GM10248 (cell line): ENCODE measurements around the gene REEP2.
"Not testable (repeated sequence)": the region's sequence is repeated elsewhere in the genome, so short reads cannot be mapped to it uniquely, and the experiment has no call there.

Source experiments
- CTCF ChIA-PET: fragments of 300-600 bp; sonication (Branson Sonifier 250); formaldehyde crosslinking; extraction: SDS; loops from one replicate; lab custom pipeline; 2021; ENCODE audit warnings: antibody characterized with exemption; lab: Yijun Ruan, JAX
- POLR2A ChIA-PET: fragments of 350-650 bp; sonication (Branson Sonifier 250); formaldehyde crosslinking; extraction: SDS; loops from one replicate; lab custom pipeline; 2020; ENCODE audit warnings: antibody characterized with exemption; lab: Yijun Ruan, JAX
- DNase-seq: peaks from one replicate; pipeline ENCODE4 v3.0.0; 2012; ENCODE audit errors: extremely low spot score
- CTCF ChIP-seq: IDR thresholded peaks from 2 replicates; pipeline ENCODE4 v1.5.1; 2012; ENCODE audit warnings: mild to moderate bottlenecking, low read depth; ENCODE audit errors: extremely low read depth, missing control alignments, control extremely low read depth

REEP2 gene

GRCh38 chr5:138410996-138411640, 27.7 kb upstream of the REEP2 start:
- TF ChIP-seq CTCF: peak; percentile 46
- POLR2A ChIA-PET, DNase-seq: not testable (repeated sequence)
- CTCF ChIA-PET: interaction anchor here (0.8 to 4.1 kb wide), 9 partner anchors 19 to 241 kb away, joined by 3 to 17 read pairs (median 4); partner anchors contain the start of genes KDM3B and KIF20A

GRCh38 chr5:138418444-138418843, 20.4 kb upstream of the REEP2 start:
- POLR2A ChIA-PET: no interaction called here
- DNase-seq: no peak
- CTCF ChIA-PET: no interaction called here
- no peak for TF ChIP-seq CTCF

- ChIA-PET POLR2A (no interaction called here), CTCF (interaction anchor here (1.3 to 2.5 kb wide), 5 partner anchors 10 to 73 kb away, joined by 5 to 10 read pairs (median 6); partner anchors contain the start of genes KDM3B and REEP2)
- no peak for DNase-seq
- TF ChIP-seq CTCF: no peak
Measured at GRCh38 chr5:138425079-138425478, 13.8 kb upstream of the REEP2 start.

- POLR2A ChIA-PET: no interaction called here
- DNase-seq: no peak
Measured at GRCh38 chr5:138435943-138436342, 2.9 kb upstream of the REEP2 start.

GRCh38 chr5:138438003-138438723, 694 bp upstream of the REEP2 start:
- no peak for DNase-seq
- POLR2A ChIA-PET: interaction anchor here (0.5 to 2.2 kb wide), 2 partner anchors 27 to 683 kb away, joined by 5 to 10 read pairs; partner anchors contain the start of gene EGR1
- CTCF ChIA-PET: interaction anchor here (0.6 to 3.8 kb wide), 8 partner anchors 11 to 252 kb away, joined by 3 to 39 read pairs (median 4); partner anchors contain the start of gene KDM3B
- no peak for TF ChIP-seq CTCF

More at GRCh38 chr5:138435943-138436342, 2.9 kb upstream of the REEP2 start:
- CTCF ChIA-PET: interaction anchor here (0.7 to 3.1 kb wide), 3 partner anchors 13 to 83 kb away, joined by 3 to 23 read pairs (median 6); no protein-coding TSS in a partner anchor
- no peak for TF ChIP-seq CTCF

- POLR2A ChIA-PET: interaction anchor here (2.2 kb wide), 1 partner anchor 26 kb away, joined by 10 read pairs; the partner anchor contains the start of gene EGR1
- CTCF ChIA-PET: interaction anchor here (1.0 to 3.8 kb wide), 5 partner anchors 9 to 87 kb away, joined by 3 to 39 read pairs (median 3); partner anchors contain the start of gene KDM3B
- no peak for TF ChIP-seq CTCF
- DNase-seq: no peak
Measured at GRCh38 chr5:138439477-138440158, 761 bp downstream of the REEP2 start.
